ENCODE measurements around the gene XYLT1. TPM values are rescaled to one million over a fixed set of nuclear protein-coding genes. Genes with fewer than 3 reads are reported as not detected.

The XYLT1 gene
- total RNA-seq, 4 donors from 2014 or later = 6.6 to 17.2 (median 10.0) TPM

GRCh38 chr16:17408296-17408695, 62.5 kb downstream of the XYLT1 start:
- H3K27ac ChIP-seq = peak overlapping the region in 3 of 4 donors; percentile 38 to 91 (median 58)
- DNase-seq = no peak
- intact Hi-C loops (cut with DNase I) = no loop called here
- 93 to 95% methylated on average over 4 to 5 of the region's 5 CpGs for WGBS, 2 donors
- H3K36me3 ChIP-seq = no peaks in the 10 kb centered on the region
- H3K4me3 ChIP-seq = no peak overlapping the region
- TF ChIP-seq CTCF (IDR thresholded peaks at IDR 0.05) = no peak
- TF ChIP-seq POLR2A (IDR thresholded peaks at IDR 0.05) = no peak
- no peaks in the 10 kb centered on the region for H3K9me3 ChIP-seq
- peaks cover 0 to 51% (median 29%) of the 10 kb centered on the region in 3 donors for H3K4me1 ChIP-seq
- no peaks in the 10 kb centered on the region for H3K27me3 ChIP-seq

GRCh38 chr16:17407321-17407720, 63.4 kb downstream of the XYLT1 start:
- Histone ChIP-seq H3K27ac (peak overlapping the region in 3 of 4 donors; percentile 81 to 91 (median 85)), H3K4me1 (peaks cover 0 to 51% (median 29%) of the 10 kb centered on the region in 3 donors), H3K36me3 (no peaks in the 10 kb centered on the region), H3K4me3 (no peak overlapping the region), H3K9me3 (no peaks in the 10 kb centered on the region), H3K27me3 (no peaks in the 10 kb centered on the region)
- intact Hi-C loops (cut with DNase I) = no loop called here
- no peak for DNase-seq
- 95 to 98% methylated on average over 3 of the region's 3 CpGs for WGBS, 2 donors
- no peak for TF ChIP-seq CTCF (IDR thresholded peaks at IDR 0.05)
- no peak for TF ChIP-seq POLR2A (IDR thresholded peaks at IDR 0.05)

- DNase-seq = no peak
- H3K4me1 ChIP-seq = peaks cover 0 to 51% (median 29%) of the 10 kb centered on the region in 3 donors
- 64 to 71% methylated on average over 17 to 21 of the region's 24 CpGs for WGBS, 2 donors
- intact Hi-C loops (cut with DNase I) = no loop called here
- H3K9me3 ChIP-seq = no peaks in the 10 kb centered on the region
- no peaks in the 10 kb centered on the region for H3K36me3 ChIP-seq
- H3K27me3 ChIP-seq = no peaks in the 10 kb centered on the region
- TF ChIP-seq POLR2A (IDR thresholded peaks at IDR 0.05) (no peak), CTCF (IDR thresholded peaks at IDR 0.05) (no peak)
- no peak overlapping the region for H3K4me3 ChIP-seq
- H3K27ac ChIP-seq = peak overlapping the region; percentile 57 to 91 (median 83)
Observed at GRCh38 chr16:17404941-17405689, 65.6 kb downstream of the XYLT1 start.

GRCh38 chr16:17403859-17404545, 66.8 kb downstream of the XYLT1 start:
- 80 to 83% methylated on average over 5 to 7 of the region's 9 CpGs for WGBS, 2 donors
- peaks cover 0 to 44% (median 27%) of the 10 kb centered on the region in 3 donors for H3K4me1 ChIP-seq
- no peaks in the 10 kb centered on the region for H3K36me3 ChIP-seq
- H3K27me3 ChIP-seq = no peaks in the 10 kb centered on the region
- no peak for TF ChIP-seq CTCF (IDR thresholded peaks at IDR 0.05)
- TF ChIP-seq POLR2A (IDR thresholded peaks at IDR 0.05) = no peak
- H3K27ac ChIP-seq = peak overlapping the region in 3 of 4 donors; percentile 81 to 91 (median 85)
- H3K9me3 ChIP-seq = no peaks in the 10 kb centered on the region
- no peak overlapping the region for H3K4me3 ChIP-seq
- no peak for DNase-seq
- intact Hi-C loops (cut with DNase I) = no loop called here

All from esophagus squamous epithelium (tissue), 5 donors.